Measurements from ENCODE around the gene TOMM40.

The TOMM40 gene

DNA sequence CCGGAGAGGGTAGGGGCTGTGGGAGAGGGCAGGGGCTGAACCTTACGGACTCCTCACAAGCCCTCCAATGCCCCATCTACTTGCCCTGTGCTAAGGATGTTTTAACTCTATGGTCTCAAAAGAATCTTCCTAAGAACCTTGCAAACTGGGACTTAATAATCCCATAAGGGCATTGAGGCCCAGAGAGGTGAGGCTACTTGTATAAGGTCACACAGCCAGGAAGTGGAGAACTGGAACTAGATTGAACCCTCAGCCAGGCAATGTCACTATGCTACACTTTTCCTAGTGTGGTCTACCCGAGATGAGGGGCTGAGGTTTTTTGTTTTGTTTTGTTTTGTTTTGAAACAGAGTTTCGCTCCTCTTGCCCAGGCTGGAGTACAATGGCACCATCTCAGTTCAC is 40.5 kb downstream of the TOMM40 start:
- DNase-seq: no peak

DNA sequence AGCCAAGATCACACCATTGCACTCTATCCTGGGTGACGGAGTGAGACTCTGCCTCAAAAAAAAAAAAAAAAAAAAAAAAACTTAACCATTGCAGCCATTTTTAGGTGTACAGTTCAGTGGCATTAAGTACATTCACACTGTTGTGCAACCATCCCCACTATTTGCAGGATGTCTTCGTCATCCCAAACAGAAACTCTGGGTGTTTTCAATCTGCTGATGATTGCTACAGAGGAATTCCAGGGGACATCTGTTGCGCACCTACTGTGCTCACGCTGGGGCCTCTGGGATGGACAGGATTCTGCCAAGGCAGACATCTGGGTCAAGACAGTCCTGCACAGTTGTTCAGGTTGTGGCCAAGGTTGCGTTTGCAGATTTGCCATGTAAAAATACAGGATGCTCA is 48.6 kb downstream of the TOMM40 start:
- DNase-seq: no peak

DNA sequence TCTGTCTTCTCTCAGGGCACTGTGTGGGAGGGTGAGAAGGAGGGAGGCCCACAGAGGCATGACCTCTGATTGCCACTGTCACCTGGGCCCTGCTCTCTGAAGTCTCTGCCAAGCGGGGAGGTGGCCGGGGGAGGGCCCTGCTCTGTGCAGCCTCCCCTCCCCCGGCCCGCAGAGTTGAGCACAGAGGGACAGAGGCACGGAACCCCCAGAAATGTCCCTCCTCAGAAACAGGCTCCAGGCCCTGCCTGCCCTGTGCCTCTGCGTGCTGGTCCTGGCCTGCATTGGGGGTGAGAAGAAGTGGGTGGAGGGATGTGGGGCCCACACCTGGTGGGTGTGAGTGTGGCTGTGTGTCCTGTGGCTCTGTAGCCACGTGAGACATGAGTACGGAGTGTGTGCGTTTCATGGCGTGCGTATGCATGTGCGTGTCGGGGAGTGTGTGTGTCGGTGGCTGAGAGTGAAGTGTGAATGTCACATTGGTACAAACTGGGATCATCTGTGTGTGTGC is 51.1 kb downstream of the TOMM40 start, which contains the start of gene APOC4:
Gene APOC4 (plus strand): TSS at position 171 of the 505 bp plus-strand sequence. CDS start 41 bp downstream, at position 212.
- DNase-seq: no peak

DNA sequence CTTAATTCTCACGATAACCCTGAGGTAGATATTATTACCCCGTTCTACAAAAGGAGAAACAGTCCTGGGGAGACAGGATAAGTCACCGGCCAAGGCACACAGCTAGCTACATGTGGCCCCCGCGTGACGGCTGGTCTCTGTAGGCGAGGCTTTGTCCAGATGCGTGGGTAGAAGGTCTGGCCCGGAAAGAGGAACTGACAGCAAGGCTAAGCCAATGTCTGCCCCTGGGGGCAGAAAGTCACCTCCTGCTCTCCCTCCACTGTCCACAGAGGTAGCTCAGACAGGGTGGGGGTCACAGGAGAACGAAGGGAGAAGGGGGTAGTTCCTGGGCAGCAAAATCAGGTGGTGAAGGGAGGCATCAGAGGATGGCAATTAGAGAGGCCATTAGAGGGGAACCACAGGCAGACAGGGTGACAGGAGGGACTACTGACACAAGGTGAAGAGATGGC is 52.8 kb downstream of the TOMM40 start:
- no peak for DNase-seq

DNA sequence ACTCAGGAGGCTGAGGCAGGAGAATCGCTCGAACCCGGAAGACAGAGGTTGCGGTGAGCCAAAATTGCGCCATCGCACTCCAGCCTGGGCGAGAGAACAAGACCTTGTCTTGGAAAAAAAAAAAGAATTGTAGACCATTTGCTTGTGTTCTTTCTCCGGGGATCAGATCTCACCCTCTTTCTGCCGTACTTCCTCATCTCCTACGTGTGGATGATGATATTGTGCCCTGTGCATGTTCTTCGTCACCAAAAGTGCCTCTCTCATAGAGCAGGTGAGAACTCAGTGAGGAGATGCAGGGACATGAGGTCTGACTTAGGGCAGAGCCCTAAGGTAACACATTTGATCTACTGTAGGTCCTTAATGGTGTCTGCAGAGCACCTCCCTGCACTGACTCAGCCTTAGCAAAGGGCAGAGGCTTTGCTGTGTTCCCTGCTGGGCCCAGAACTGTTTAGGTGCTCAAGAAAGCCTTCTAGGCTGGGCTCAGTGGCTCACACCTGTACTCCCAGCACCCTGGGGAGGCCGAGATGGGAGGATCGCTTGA is 56.1 kb downstream of the TOMM40 start:
- DNase-seq: no peak

DNA sequence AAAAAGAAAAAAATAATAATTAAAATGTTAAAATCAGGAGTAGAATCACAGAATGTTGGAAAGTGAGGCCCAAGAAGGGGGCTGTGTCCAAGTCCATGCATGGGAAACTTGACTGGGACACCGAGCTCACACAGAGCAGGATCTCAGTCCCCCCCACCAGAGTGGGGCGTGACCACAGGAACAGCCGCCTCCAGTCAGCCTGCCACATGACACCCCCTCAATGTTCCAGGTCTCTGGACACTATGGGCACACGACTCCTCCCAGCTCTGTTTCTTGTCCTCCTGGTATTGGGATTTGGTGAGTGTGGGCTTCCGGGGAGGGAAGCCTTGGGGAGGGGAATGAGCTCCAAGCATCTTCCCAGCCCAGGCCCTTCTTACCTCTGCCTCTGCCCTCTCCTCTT is 57.2 kb downstream of the TOMM40 start:
- no peak for DNase-seq

DNA sequence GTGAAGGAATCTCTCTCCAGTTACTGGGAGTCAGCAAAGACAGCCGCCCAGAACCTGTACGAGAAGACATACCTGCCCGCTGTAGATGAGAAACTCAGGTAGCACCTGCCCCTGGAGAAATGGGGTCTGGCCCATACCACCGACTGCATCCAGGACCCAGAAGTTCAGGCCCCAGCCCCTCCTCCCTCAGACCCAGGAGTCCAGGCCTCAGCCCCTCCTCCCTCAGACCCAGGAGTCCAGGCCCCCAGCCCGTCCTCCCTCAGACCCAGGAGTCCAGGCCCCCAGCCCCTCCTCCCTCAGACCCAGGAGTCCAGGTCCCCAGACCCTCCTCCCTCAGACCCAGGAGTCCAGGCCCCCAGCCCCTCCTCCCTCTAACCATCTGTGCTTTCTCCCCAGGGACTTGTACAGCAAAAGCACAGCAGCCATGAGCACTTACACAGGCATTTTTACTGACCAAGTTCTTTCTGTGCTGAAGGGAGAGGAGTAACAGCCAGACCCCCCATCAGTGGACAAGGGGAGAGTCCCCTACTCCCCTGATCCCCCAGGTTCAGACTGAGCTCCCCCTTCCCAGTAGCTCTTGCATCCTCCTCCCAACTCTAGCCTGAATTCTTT is 57.8 kb downstream of the TOMM40 start:
- DNase-seq: no peak

DNA sequence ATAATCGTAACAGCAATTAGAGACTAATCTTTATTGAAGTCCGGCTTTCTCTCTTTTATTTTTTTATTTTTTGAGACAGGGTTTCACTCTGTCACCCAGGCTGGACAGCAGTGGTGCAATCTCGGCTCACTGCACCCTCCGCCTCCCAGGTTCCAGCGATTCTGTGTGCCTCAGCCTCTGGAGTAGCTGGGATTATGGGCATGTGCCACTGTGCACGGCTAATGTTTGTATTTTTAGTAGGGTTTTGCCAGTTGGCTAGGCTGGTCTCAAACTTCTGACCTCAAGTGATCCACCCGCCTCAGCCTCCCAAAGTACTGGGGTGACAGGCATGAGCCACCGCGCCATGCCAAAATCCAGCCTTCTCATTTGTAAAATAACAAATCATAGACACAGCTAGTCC is 58.5 kb downstream of the TOMM40 start:
- DNase-seq: no peak

DNA sequence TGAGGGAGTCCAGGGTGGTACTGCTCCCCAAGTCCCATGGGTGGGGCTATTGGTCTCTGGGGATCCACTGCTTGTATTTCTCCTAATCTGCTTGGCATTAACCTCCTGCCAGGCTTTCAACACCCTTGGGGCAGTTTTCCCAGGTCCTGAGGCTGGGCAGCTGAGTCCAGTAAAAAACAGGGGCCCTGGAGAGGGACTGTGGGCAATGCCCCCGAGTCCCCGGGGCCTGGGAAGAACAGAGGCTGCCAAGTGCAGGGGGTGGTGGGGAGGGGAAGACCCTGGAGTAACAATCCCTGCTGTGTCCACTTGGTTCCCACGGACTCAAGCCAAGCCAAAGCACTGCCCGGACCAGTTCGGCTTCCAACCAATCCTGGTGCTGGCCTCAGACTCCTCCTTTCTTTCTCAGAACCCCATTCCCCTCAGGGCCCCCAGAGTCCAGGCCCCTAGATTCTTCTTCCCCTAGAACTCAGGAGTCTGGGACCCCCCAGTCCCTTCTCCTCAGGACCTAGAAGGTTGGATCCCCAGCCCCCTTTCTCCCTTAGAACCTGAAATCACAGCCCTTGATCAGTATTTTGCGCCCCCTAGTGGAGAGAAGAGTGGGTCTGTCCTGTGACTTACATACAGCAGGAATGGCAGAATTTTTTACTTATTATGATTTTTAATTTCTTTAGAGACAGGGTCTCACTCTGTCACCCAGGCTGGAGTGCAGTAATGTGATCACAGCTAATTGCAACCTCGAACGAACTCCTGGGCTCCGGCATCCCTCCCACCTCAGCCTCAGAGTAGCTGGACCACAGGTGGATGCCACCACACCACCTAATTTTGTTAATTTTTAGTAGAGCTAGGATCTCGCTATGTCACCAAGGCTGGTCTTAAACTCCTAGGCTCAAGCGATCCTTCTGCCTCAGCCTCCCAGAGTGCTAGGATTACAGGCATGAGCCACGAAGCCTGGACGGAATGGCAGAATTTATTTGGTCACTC is 60.4 kb downstream of the TOMM40 start:
- peak; percentile 26 for DNase-seq
